ENCODE measurements around the gene TMEM62. TPM values are rescaled to one million over a fixed set of nuclear protein-coding genes. Genes with fewer than 3 reads are reported as not detected.

The TMEM62 gene
- polyA plus RNA-seq, 2 of the 4 experiments (the other 2 are of a cell fraction) = 6.9 to 7.8 TPM

GRCh38 chr15:43199945-43200488 is 66.6 kb downstream of the TMEM62 start:
- no peak overlapping the region for H3K27ac ChIP-seq
- ChIA-PET POLR2A (no interaction called here), CTCF (interaction anchor here (1.0 to 6.4 kb wide), 2 partner anchors 25 to 85 kb away, joined by 3 to 34 read pairs; no protein-coding TSS in a partner anchor)
- no peaks in the 10 kb centered on the region for H3K9me3 ChIP-seq
- TF ChIP-seq RFX5 (IDR thresholded peaks at IDR 0.05) (no peak), JUN (IDR thresholded peaks at IDR 0.05) (no peak), ZSCAN20 (CRISPR knock-in tag; IDR thresholded peaks at IDR 0.05) (no peak), ELK1 (IDR thresholded peaks at IDR 0.05; ENCODE audit: low read depth, low read length) (no peak), TP53 (CRISPR knock-in tag; IDR thresholded peaks at IDR 0.05) (no peak), POLR2AphosphoS2 (conservative IDR thresholded peaks at IDR 0.05; ENCODE audit: low read length) (no peak), HMGXB4 (CRISPR knock-in tag; IDR thresholded peaks at IDR 0.05; ENCODE audit: borderline replicate concordance) (no peak), MAZ (IDR thresholded peaks at IDR 0.05; ENCODE audit: borderline replicate concordance, low read depth, low read length) (no peak), FOSB (CRISPR knock-in tag; IDR thresholded peaks at IDR 0.05) (no peak), ZC3H11A (IDR thresholded peaks at IDR 0.05) (no peak), BHLHE40 (IDR thresholded peaks at IDR 0.05; ENCODE audit: low read depth, low read length) (no peak), CBX2 (IDR thresholded peaks at IDR 0.05; ENCODE audit: borderline replicate concordance, low read depth) (no peak), E2F6 (IDR thresholded peaks at IDR 0.05; ENCODE audit: borderline replicate concordance, low read depth) (no peak)
- FAIRE-seq = no peak
- 61% methylated on average over 3 of the region's 3 CpGs for WGBS (ENCODE audit: missing lambda C conversion rate)
- H3K4me2 ChIP-seq = no peak overlapping the region
- no peak overlapping the region for H3K4me3 ChIP-seq
- H3K4me1 ChIP-seq = no peaks in the 10 kb centered on the region
- ATAC-seq = no peak
- no peak for DNase-seq (ENCODE audit: low read depth in 1 of 2, low spot score in 1 of 2)

GRCh38 chr15:43204016-43204901 is 70.9 kb downstream of the TMEM62 start:
- H3K4me3 ChIP-seq = no peak overlapping the region
- CTCF ChIA-PET = interaction anchor here (0.7 to 4.3 kb wide), 17 partner anchors 9 to 368 kb away, joined by 3 to 21 read pairs (median 6); no protein-coding TSS in a partner anchor
- 16% methylated on average over 8 of the region's 8 CpGs for WGBS (ENCODE audit: missing lambda C conversion rate)
- H3K27ac ChIP-seq = no peak overlapping the region
- no peak for FAIRE-seq
- no peak overlapping the region for H3K4me2 ChIP-seq
- H3K4me1 ChIP-seq = no peaks in the 10 kb centered on the region
- POLR2A ChIA-PET = interaction anchor here (0.6 to 0.9 kb wide), 3 partner anchors 13 to 23 kb away, joined by 3 read pairs; partner anchors contain the start of gene CCNDBP1
- H3K9me3 ChIP-seq = no peaks in the 10 kb centered on the region
- DNase-seq (ENCODE audit: low read depth in 1 of 2, low spot score in 1 of 2) = peak; percentile 38 to 50
- ATAC-seq = peak; percentile 75 to 82
- TF ChIP-seq HMGXB4 (CRISPR knock-in tag; IDR thresholded peaks at IDR 0.05; ENCODE audit: borderline replicate concordance) (no peak), USF2 (IDR thresholded peaks at IDR 0.05) (no peak), CEBPB (IDR thresholded peaks at IDR 0.05) (no peak), ZFP36 (IDR thresholded peaks at IDR 0.05; ENCODE audit: borderline replicate concordance, partially characterized antibody) (no peak), EP300 (IDR thresholded peaks at IDR 0.05) (no peak), SMC3 (IDR thresholded peaks at IDR 0.05) (peak; percentile 40; the same call in 1 of the 3 replicates), FOXS1 (CRISPR knock-in tag; IDR thresholded peaks at IDR 0.05) (no peak), CTCF (IDR thresholded peaks at IDR 0.05) (peak; percentile 50), RAD21 (conservative IDR thresholded peaks at IDR 0.05 in 1 of 2, IDR thresholded peaks at IDR 0.05 in 1 of 2) (peak; percentile 24 to 32; a peak in 3 of 5 replicates), PBX3 (IDR thresholded peaks at IDR 0.05) (no peak), HOXA7 (CRISPR knock-in tag; IDR thresholded peaks at IDR 0.05) (no peak), PHF8 (IDR thresholded peaks at IDR 0.05; ENCODE audit: borderline replicate concordance, low read depth) (no peak), JUN (IDR thresholded peaks at IDR 0.05) (no peak), CHD2 (IDR thresholded peaks at IDR 0.05; ENCODE audit: low read length, partially characterized antibody) (no peak)
